BE2C (cell line): ENCODE data around the gene CLEC1B.
"Not testable (repeated sequence)": the region's sequence is repeated elsewhere in the genome, so short reads cannot be mapped to it uniquely, and the experiment has no call there.

Source experiments
- DNase-seq: peaks from one replicate; pipeline ENCODE4 v3.0.0-alpha.2; 2020
- H3K27me3 ChIP-seq: fragments of 250-450 bp; sonication (Bioruptor Pico); 2 replicates; pipeline ENCODE4 v1.5.1; 2020; ENCODE audit warnings: mild to moderate bottlenecking
- H3K36me3 ChIP-seq: fragments of 250-450 bp; sonication (Bioruptor Pico); 2 replicates; pipeline ENCODE4 v1.5.1; 2020; ENCODE audit warnings: mild to moderate bottlenecking
- H3K4me1 ChIP-seq: fragments of 250-450 bp; sonication (Bioruptor Pico); 2 replicates; pipeline ENCODE4 v1.5.1; 2020
- H3K4me3 ChIP-seq: 2 replicates; pipeline ENCODE4 v1.5.1; 2011; ENCODE audit warnings: low read depth, low read length
- H3K9me3 ChIP-seq: fragments of 250-450 bp; sonication (Bioruptor Pico); 2 replicates; pipeline ENCODE4 v1.5.1; 2020
- CTCF ChIP-seq: IDR thresholded peaks from 2 replicates; pipeline ENCODE4 v1.5.1; 2012; ENCODE audit warnings: mild to moderate bottlenecking, low read depth, low read length

Gene CLEC1B

GRCh38 chr12:9971181-9971580, 27.7 kb downstream of the CLEC1B start, which contains the start of gene CLEC12A:
CLEC12A (plus strand) TSS chr12:9971409; CDS start chr12:9971597, 188 bp downstream.
- Histone ChIP-seq H3K36me3 (no peaks in the 10 kb centered on the region), H3K4me1 (no peaks in the 10 kb centered on the region), H3K27me3 (no peaks in the 10 kb centered on the region), H3K4me3 (no peak within 1 kb of the TSS), H3K9me3 (no peaks in the 10 kb centered on the region)
- no peak for DNase-seq
- no peak for TF ChIP-seq CTCF

GRCh38 chr12:9969673-9970072, 29.2 kb downstream of the CLEC1B start:
- TF ChIP-seq CTCF, result no peak
- no peak for DNase-seq
- no peaks in the 10 kb centered on the region for H3K9me3 ChIP-seq
- H3K36me3 ChIP-seq, result no peaks in the 10 kb centered on the region
- H3K4me3 ChIP-seq, result no peak overlapping the region
- no peaks in the 10 kb centered on the region for H3K27me3 ChIP-seq
- no peaks in the 10 kb centered on the region for H3K4me1 ChIP-seq

GRCh38 chr12:9961901-9962300, 37.0 kb downstream of the CLEC1B start:
- H3K27me3 ChIP-seq, result no peaks in the 10 kb centered on the region
- DNase-seq, result no peak
- no peaks in the 10 kb centered on the region for H3K9me3 ChIP-seq
- H3K4me1 ChIP-seq, result no peaks in the 10 kb centered on the region
- TF ChIP-seq CTCF, result no peak
- no peaks in the 10 kb centered on the region for H3K36me3 ChIP-seq
- no peak overlapping the region for H3K4me3 ChIP-seq

- no peak for TF ChIP-seq CTCF
- H3K27me3 ChIP-seq, result no peaks in the 10 kb centered on the region
- H3K9me3 ChIP-seq, result no peaks in the 10 kb centered on the region
- no peak for DNase-seq
- H3K4me3 ChIP-seq, result no peak overlapping the region
- H3K4me1 ChIP-seq, result no peaks in the 10 kb centered on the region
- H3K36me3 ChIP-seq, result no peaks in the 10 kb centered on the region
Measured at GRCh38 chr12:9961106-9961505, 37.8 kb downstream of the CLEC1B start.

- H3K9me3 ChIP-seq, result no peaks in the 10 kb centered on the region
Measured at GRCh38 chr12:9960590-9960989, 38.3 kb downstream of the CLEC1B start.

GRCh38 chr12:9957834-9958233, 41.1 kb downstream of the CLEC1B start:
- TF ChIP-seq CTCF, result no peak
- Histone ChIP-seq H3K27me3 (no peaks in the 10 kb centered on the region), H3K4me1 (no peaks in the 10 kb centered on the region), H3K36me3 (no peaks in the 10 kb centered on the region), H3K4me3 (no peak overlapping the region), H3K9me3 (no peaks in the 10 kb centered on the region)
- no peak for DNase-seq

More at GRCh38 chr12:9960590-9960989, 38.3 kb downstream of the CLEC1B start:
- DNase-seq, result no peak
- no peak for TF ChIP-seq CTCF
- Histone ChIP-seq H3K4me1 (no peaks in the 10 kb centered on the region), H3K36me3 (no peaks in the 10 kb centered on the region), H3K27me3 (no peaks in the 10 kb centered on the region), H3K4me3 (no peak overlapping the region)

- H3K9me3 ChIP-seq, H3K36me3 ChIP-seq, H3K4me3 ChIP-seq, H3K27me3 ChIP-seq, DNase-seq, H3K4me1 ChIP-seq: not testable (repeated sequence)
Measured at GRCh38 chr12:9952954-9953729, 45.8 kb downstream of the CLEC1B start.
